Large intestine (tissue), 3 donors: ENCODE data around the gene DAAM1. TPM values are rescaled to one million over a fixed set of nuclear protein-coding genes. Genes with fewer than 3 reads are reported as not detected.

Experiments
- DNase-seq, 2 donors: peaks; one replicate each; pipeline versions ENCODE4 v3.0.0 to v3.0.0-alpha.2; 2013
- H3K27ac ChIP-seq: one replicate; pipeline ENCODE4 v1.5.1; 2013; ENCODE audit warnings: low read length
- H3K27me3 ChIP-seq: 2 replicates; pipeline ENCODE4 v1.6.1; 2013; ENCODE audit warnings: low read length; ENCODE audit not compliant: control insufficient read depth, insufficient read depth
- H3K36me3 ChIP-seq: 2 replicates; pipeline ENCODE4 v1.6.1; 2013; ENCODE audit warnings: low read length; ENCODE audit not compliant: control insufficient read depth, insufficient read depth
- H3K4me1 ChIP-seq: one replicate; pipeline ENCODE4 v1.6.1; 2013; ENCODE audit warnings: low read length; ENCODE audit not compliant: control insufficient read depth, insufficient read depth
- H3K4me3 ChIP-seq: one replicate; pipeline ENCODE4 v1.5.1; 2013; ENCODE audit warnings: low read length
- H3K9me3 ChIP-seq: one replicate; pipeline ENCODE4 v1.6.1; 2013; ENCODE audit warnings: mild to moderate bottlenecking, low read depth, low read length, moderate library complexity; ENCODE audit not compliant: control insufficient read depth
- WGBS: methylation state at CpG from one replicate; pipeline ENCODE4 v1.1.5; 2013; ENCODE audit warnings: low lambda C conversion rate; ENCODE audit not compliant: insufficient coverage; 5-methylcytosine and 5-hydroxymethylcytosine counted together
- polyA plus RNA-seq: library from polyadenylated mRNA; unstranded; fragments of 120-200 nt; gene quantifications from one replicate; pipeline ENCODE4 v1.2.1, GENCODE V29; 2013

DAAM1 gene
- polyA plus RNA-seq, 1 donor = 37.9 TPM

DNA sequence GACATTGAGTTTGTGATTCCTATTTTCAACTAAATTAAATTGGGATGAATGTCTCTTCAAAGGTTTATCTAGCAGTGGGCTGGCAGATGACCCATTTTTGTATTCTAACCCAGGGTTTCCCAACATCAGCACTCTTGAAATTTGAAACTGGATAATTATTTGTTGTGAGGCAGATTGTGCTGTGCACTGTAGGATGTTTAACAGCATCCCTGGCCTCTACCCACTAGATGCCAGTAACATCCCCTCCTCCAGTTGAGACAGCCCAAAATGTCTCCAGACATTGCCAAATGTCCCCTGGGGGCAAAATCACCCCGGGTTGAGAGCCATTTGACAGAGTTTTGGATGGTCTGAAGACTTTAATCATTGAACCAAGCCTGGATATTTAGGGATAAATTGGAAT, 11.1 kb downstream of the DAAM1 start:
- H3K4me1 ChIP-seq = no peaks in the 10 kb centered on the region
- no peak overlapping the region for H3K27ac ChIP-seq
- no peak for DNase-seq
- H3K9me3 ChIP-seq = no peaks in the 10 kb centered on the region
- no peaks in the 10 kb centered on the region for H3K27me3 ChIP-seq
- no peak overlapping the region for H3K4me3 ChIP-seq
- WGBS = no CpG with 5 or more reads among the region's 1 CpG
- H3K36me3 ChIP-seq = no peaks in the 10 kb centered on the region

DNA sequence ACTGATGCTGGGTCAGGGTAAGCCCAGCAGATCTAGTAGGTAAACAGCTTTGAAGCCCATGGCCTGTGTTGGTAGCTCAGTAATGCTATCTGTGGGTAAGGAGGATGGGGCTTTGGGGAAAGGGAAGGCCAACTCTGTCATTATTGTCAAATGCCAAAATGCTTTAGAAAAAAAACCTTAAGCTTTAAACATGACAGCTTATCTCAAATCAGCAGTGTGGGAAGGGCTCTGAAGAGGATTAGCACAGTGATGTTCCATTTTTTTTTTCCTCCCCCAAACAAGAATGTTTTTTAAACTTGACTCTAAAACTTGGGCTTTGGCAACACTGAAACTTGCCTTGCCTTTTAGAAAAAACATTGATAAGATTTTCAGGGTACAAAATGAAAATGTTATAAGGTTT, 11.7 kb downstream of the DAAM1 start:
- Histone ChIP-seq H3K9me3 (no peaks in the 10 kb centered on the region), H3K4me1 (no peaks in the 10 kb centered on the region), H3K27me3 (no peaks in the 10 kb centered on the region), H3K4me3 (no peak overlapping the region), H3K27ac (no peak overlapping the region), H3K36me3 (no peaks in the 10 kb centered on the region)
- no peak for DNase-seq

DNA sequence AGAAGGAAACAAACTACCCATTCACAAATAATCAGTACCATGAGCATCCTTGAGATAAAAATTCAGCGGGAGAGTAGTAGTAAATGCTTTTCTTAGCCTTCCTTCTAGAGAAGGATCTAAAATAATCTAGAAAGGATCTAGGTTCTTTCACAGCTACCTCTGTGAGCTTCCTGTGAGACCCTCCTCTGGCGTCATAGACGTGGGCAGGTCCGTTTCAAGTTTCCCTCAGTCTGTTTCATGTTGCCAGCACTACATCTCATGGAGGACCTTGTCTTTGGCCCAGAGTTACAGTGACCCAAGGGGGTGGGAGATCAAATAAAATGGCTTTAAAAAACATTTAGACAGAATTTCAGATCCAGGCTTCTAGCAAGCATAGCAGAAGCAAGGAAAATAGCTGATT, 13.6 kb downstream of the DAAM1 start:
- Histone ChIP-seq H3K9me3 (no peaks in the 10 kb centered on the region), H3K4me1 (no peaks in the 10 kb centered on the region), H3K4me3 (no peak overlapping the region), H3K27ac (no peak overlapping the region), H3K27me3 (no peaks in the 10 kb centered on the region), H3K36me3 (no peaks in the 10 kb centered on the region)
- no CpG with 5 or more reads among the region's 4 CpGs for WGBS
- DNase-seq = no peak

DNA sequence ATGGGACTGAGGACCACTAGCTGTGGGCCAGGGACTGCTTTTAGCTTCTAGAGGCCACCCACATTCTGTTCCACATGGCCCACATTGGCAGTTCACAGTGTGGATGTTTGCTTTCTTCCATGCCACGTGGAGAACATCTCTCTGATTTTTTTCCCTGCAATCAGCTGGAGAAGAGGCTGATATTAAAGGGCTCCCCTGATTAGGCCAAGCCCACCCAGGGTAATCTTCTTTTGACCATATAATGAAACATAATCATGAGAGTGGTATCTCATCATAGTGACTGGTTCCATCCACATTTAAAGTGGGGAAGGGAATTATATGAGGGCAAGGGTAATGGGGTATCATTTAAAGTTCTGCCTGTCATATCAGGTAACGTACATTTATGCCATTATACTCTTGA, 15.8 kb downstream of the DAAM1 start:
- Histone ChIP-seq H3K9me3 (no peaks in the 10 kb centered on the region), H3K36me3 (peaks cover 3% of the 10 kb centered on the region), H3K4me3 (no peak overlapping the region), H3K4me1 (no peaks in the 10 kb centered on the region), H3K27me3 (no peaks in the 10 kb centered on the region), H3K27ac (no peak overlapping the region)
- no peak for DNase-seq
- 100% methylated on average over 1 of the region's 2 CpGs for WGBS

DNA sequence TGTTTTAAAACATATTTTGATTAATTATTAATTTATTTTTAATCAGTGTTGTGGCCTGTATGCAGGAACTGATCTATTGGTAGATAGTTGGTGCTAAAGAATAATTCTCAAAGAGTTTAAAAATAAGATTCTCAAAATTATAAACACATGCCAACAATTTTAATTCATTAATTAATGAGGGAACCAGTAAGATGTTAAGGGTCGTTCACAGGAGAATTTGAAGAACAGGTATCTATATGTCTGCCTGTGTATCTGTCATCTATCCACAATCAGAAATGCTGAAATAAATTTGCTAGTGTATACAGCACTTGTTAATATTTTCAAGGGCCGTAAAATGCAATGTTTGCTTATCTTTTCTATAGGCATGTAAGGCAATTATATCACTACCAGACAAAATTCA, 18.4 kb downstream of the DAAM1 start:
- peaks cover 3% of the 10 kb centered on the region for H3K36me3 ChIP-seq
- H3K27ac ChIP-seq = no peak overlapping the region
- WGBS = no CpG with 5 or more reads among the region's 2 CpGs
- H3K4me1 ChIP-seq = no peaks in the 10 kb centered on the region
- no peak overlapping the region for H3K4me3 ChIP-seq
- no peaks in the 10 kb centered on the region for H3K9me3 ChIP-seq
- H3K27me3 ChIP-seq = no peaks in the 10 kb centered on the region
- no peak for DNase-seq

DNA sequence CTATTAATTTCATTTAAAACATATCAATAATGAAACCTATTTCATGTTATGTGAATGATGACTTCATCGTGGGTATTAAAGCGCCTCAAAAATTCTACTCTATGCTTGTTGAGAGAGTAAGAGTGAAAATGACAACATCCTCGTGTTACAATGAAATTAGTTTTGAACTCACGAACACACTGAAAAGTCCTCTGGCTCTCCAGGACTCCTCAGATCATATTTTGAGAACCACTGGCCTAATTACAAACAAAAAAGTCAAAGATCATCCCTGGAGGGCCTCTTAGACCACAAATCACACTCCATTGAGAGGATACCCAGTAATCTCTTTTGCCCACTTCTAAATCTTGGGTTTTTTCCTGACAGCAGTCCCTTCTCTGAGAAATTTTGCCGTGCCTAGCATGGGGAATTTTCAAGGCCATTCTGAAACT, 19.1 kb downstream of the DAAM1 start:
- Histone ChIP-seq H3K4me1 (no peaks in the 10 kb centered on the region), H3K27ac (no peak overlapping the region), H3K36me3 (peaks cover 3% of the 10 kb centered on the region), H3K4me3 (no peak overlapping the region), H3K27me3 (no peaks in the 10 kb centered on the region), H3K9me3 (no peaks in the 10 kb centered on the region)
- DNase-seq = no peak
- 100% methylated on average over 1 of the region's 5 CpGs for WGBS

DNA sequence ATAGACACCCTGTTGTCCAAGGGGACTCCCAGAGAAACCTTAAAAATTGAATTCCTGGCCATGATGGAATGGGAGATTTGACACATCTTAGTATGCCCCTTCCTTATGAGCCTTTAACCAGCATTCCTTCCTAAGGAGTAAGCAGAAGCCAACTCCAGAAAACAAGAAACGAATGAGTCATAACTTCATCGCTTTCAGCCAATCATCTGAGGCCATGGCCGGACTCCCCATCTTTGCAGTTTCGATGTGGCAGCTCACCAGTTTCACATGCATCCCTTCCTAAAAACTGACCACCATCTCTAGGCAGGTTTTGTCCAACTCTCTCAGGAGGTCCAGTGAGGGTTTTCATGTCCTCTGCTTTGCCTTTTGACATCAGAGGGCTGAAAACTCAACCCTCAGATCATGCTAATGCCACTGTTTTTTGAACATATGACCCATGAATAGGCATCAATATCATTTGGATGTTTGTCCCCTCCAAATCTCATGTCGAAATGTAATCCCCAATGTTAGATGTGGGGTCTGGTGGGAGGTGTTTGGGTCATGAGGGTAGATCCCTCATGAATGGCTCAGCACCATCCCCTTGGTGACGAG, 19.9 kb downstream of the DAAM1 start:
- H3K9me3 ChIP-seq = no peaks in the 10 kb centered on the region
- H3K4me3 ChIP-seq = no peak overlapping the region
- H3K27me3 ChIP-seq = no peaks in the 10 kb centered on the region
- no CpG with 5 or more reads among the region's 6 CpGs for WGBS
- H3K27ac ChIP-seq = no peak overlapping the region
- H3K4me1 ChIP-seq = no peaks in the 10 kb centered on the region
- DNase-seq = no peak
- H3K36me3 ChIP-seq = peaks cover 3% of the 10 kb centered on the region

DNA sequence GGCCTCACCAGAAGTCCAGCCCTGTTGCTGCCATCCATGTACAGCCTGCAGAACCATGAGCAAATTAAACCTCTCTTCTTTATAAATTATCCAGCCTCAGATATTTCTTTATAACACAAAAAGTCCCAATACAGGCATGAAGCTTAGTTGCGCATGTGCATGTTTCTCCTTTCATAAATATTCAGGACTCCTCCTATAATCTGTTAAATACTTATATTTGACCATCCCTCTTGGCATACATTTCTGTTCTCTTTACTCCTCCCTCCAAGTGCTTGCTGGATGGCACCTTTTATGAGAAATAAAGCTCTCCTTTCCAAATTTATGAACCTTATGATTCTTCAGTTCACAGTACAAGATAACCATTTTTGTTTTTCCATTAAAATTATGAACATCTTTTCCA, 20.5 kb downstream of the DAAM1 start:
- WGBS = 100% methylated on average over 1 of the region's 1 CpG
- Histone ChIP-seq H3K27ac (no peak overlapping the region), H3K9me3 (no peaks in the 10 kb centered on the region), H3K4me3 (no peak overlapping the region), H3K4me1 (no peaks in the 10 kb centered on the region), H3K36me3 (peaks cover 3% of the 10 kb centered on the region), H3K27me3 (no peaks in the 10 kb centered on the region)
- no peak for DNase-seq

DNA sequence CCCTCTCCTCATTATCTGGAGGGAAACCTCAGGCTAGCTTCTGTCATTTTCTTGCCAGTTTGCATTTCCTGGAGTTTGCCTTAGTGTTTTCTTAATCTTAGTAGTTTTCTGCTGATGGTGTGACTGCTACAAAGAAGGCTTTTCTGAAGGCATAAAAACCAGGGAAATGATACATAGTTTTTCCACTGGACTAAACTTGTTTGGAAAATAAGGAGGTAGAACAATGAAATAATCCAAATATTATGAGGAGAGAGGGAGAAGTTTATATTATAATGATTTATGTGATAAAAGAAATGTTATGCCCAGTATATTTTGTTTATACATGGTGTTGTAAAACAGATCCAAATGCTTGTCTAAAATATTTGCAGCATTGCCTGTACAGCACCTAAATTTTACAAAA, 22.2 kb downstream of the DAAM1 start:
- Histone ChIP-seq H3K36me3 (peaks cover 3% of the 10 kb centered on the region), H3K27me3 (no peaks in the 10 kb centered on the region), H3K4me3 (no peak overlapping the region), H3K27ac (no peak overlapping the region), H3K9me3 (no peaks in the 10 kb centered on the region), H3K4me1 (peaks cover 7% of the 10 kb centered on the region)
- no peak for DNase-seq

DNA sequence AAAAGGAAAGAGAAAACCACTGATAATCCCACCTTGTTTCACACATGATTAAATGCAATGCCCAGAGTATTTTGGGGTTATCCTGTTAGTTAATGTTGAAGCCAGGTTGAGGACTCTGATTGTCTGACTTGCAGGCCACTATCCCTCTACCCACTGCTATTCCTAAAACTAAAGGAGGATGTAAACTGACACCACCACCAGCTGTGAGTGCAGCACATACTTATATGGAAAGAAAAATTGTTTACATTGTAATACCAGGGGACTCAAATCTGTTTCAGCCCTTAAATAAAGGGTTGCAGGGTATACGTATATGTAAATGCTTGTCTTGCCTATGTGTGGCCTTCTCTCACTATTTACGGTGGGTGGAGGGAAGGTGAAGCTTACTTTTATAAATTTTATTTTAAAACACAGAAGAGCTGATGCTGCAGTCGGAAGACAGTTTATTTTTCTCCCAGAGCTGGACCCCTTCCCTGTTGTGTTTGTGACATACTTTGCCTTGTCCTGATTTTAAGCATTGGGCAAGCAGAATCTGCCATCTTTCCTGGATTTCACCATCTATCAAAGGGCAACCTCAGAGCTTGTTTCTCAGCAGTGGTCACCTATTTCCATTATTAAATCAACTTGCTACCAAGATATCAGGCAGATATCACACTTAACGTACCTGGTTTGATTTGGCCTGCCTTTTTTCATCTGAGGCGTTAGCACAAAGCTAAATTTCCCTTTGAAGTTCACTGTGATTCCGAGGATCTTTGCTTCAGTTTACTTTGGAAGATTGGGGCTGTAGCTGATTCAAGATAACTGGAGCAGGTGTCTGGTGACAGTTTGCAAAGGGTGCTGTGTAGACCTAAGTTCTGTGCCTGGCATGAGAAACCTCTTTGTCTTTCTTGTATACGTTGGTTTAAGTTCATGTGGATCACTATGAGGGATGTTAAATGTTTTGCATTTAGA, 25.2 kb downstream of the DAAM1 start:
- H3K27ac ChIP-seq = peak overlapping the region; percentile 9
- H3K4me3 ChIP-seq = no peak overlapping the region
- H3K27me3 ChIP-seq = no peaks in the 10 kb centered on the region
- no peaks in the 10 kb centered on the region for H3K9me3 ChIP-seq
- WGBS = no CpG with 5 or more reads among the region's 7 CpGs
- DNase-seq = peak in 1 of 2 donors; percentile 17
- no peaks in the 10 kb centered on the region for H3K36me3 ChIP-seq
- peaks cover 10% of the 10 kb centered on the region for H3K4me1 ChIP-seq
